ENCODE results near the gene TSPAN18. TPM values are rescaled to one million over a fixed set of nuclear protein-coding genes. Genes with fewer than 3 reads are reported as not detected.

TSPAN18 gene
- total and polyA plus RNA-seq, 2 of the 8 experiments (the other 6 are each of a cell fraction or from before 2014, with no cell fraction given), result 5.2 to 10.2 TPM

- no peak overlapping the region for H3K9ac ChIP-seq (replicated peaks in 1 of 4; ENCODE audit: extremely low read depth in 1 of 4, low read depth in 3 of 4, low read length in 3 of 4)
- H3K14ac ChIP-seq (ENCODE audit: insufficient read length), result no peak overlapping the region
- H2BK120ac ChIP-seq (replicated peaks; ENCODE audit: low read depth, low read length), result no peak overlapping the region
- H2BK15ac ChIP-seq (ENCODE audit: low read length), result 0 out of 2 replicates have a peak overlapping the region, but pooled peaks have one; percentile 67
- H3K23ac ChIP-seq (ENCODE audit: insufficient read length), result no peak overlapping the region
- no peaks in the 10 kb centered on the region for H4K20me1 ChIP-seq (replicated peaks in 1 of 2; ENCODE audit: control insufficient read depth in 1 of 2, insufficient read depth in 2 of 2, low read length in 2 of 2)
- no peak overlapping the region for H3K4me3 ChIP-seq (ENCODE audit: extremely low read depth in 1 of 4, insufficient read depth in 2 of 4, low read depth in 3 of 4, low read length in 4 of 4)
- no peaks in the 10 kb centered on the region for H3K9me3 ChIP-seq (ENCODE audit: insufficient read depth in 2 of 2, low read depth in 1 of 2, low read length in 1 of 2)
- peaks cover 28 to 50% (median 37%) of the 10 kb centered on the region in 4 experiments for H3K4me1 ChIP-seq (replicated peaks in 1 of 4; ENCODE audit: control insufficient read depth in 3 of 4, insufficient read depth in 4 of 4, low read length in 3 of 4)
- no peaks in the 10 kb centered on the region for H3K79me2 ChIP-seq (ENCODE audit: control insufficient read depth in 1 of 2, insufficient read depth in 2 of 2, low read length in 2 of 2)
- no peak overlapping the region for H2AFZ ChIP-seq (ENCODE audit: low read length)
- CTCF ChIA-PET (ENCODE audit: partially characterized antibody), result interaction anchor here (0.7 to 1.8 kb wide), 14 partner anchors 12 to 352 kb away, joined by 3 to 5 read pairs (median 3); partner anchors contain the start of gene TSPAN18
- no peaks in the 10 kb centered on the region for H3K36me3 ChIP-seq (ENCODE audit: control insufficient read depth in 2 of 4, insufficient read depth in 4 of 4, low read length in 3 of 4)
- H2BK5ac ChIP-seq (ENCODE audit: low read depth, low read length), result no peak overlapping the region
- no peaks in the 10 kb centered on the region for H3K27me3 ChIP-seq (replicated peaks in 1 of 4; ENCODE audit: control insufficient read depth in 3 of 4, extremely low read depth in 1 of 4, insufficient read depth in 3 of 4, low read length in 3 of 4)
- H3K27ac ChIP-seq (ENCODE audit: low read depth, low read length), result no peak overlapping the region
- no peak for DNase-seq (ENCODE audit: low read depth in 1 of 2, low spot score in 2 of 2)
- 92% methylated on average over 5 of the region's 5 CpGs; no CpG with 5 or more reads in 1 of the 2 experiments for WGBS, 2 experiments (ENCODE audit: extremely low coverage in 1 of 2, insufficient coverage in 1 of 2, insufficient read length in 1 of 2, insufficient replicate concordance in 2 of 2, low coverage in 1 of 2, low lambda C conversion rate in 2 of 2, missing lambda C conversion rate in 1 of 2)
- H2BK20ac ChIP-seq (ENCODE audit: low read length), result peak overlapping the region; percentile 48; the same call in 1 of the 2 replicates
- POLR2A ChIA-PET (ENCODE audit: partially characterized antibody), result interaction anchor here (1.1 to 1.7 kb wide), 3 partner anchors 14 to 62 kb away, joined by 3 to 7 read pairs (median 4); no protein-coding TSS in a partner anchor
- peak overlapping the region; percentile 48 for H4K91ac ChIP-seq (replicated peaks; ENCODE audit: insufficient read length, low read length)
- no peaks in the 10 kb centered on the region for H3K23me2 ChIP-seq (ENCODE audit: low read depth, low read length)
- no peaks in the 10 kb centered on the region for H3K79me1 ChIP-seq (ENCODE audit: low read depth, low read length)
- H3K4me2 ChIP-seq (ENCODE audit: insufficient read depth in 1 of 2, low read depth in 2 of 2, low read length in 2 of 2), result no peak overlapping the region
- no peak overlapping the region for H4K5ac ChIP-seq (ENCODE audit: insufficient read length, low read depth, low read length)
- H2BK12ac ChIP-seq (ENCODE audit: low read depth, low read length), result peak overlapping the region; percentile 94
- H3K56ac ChIP-seq (replicated peaks; ENCODE audit: insufficient read length, low read depth, low read length), result no peak overlapping the region
- H2AK5ac ChIP-seq (ENCODE audit: low read depth, low read length), result peak overlapping the region; percentile 2; the same call in 1 of the 2 replicates
- H3K4ac ChIP-seq (replicated peaks; ENCODE audit: insufficient read length, low read depth, low read length), result peak overlapping the region; percentile 76
- TF ChIP-seq SIN3A (conservative IDR thresholded peaks at IDR 0.05 in 1 of 2, IDR thresholded peaks at IDR 0.05 in 1 of 2; ENCODE audit: low read depth in 1 of 2, low read length in 2 of 2), result 0 out of 4 replicates have a peak, but pooled peaks of 1 of the 2 experiments have one; percentile 52
- TF ChIP-seq KDM4A (IDR thresholded peaks at IDR 0.05; ENCODE audit: low read depth, low read length, severe bottlenecking), result no peak
- TF ChIP-seq SIX5 (IDR thresholded peaks at IDR 0.05; ENCODE audit: low read depth, low read length), result no peak
- no peak overlapping the region for H4K8ac ChIP-seq (ENCODE audit: extremely low read depth, insufficient read depth, low read length)
- peak; percentile 57 for FAIRE-seq
- no peak overlapping the region for H3K18ac ChIP-seq (ENCODE audit: extremely low read depth, low read length)
Observed at GRCh38 chr11:44860346-44860745, 133.6 kb downstream of the TSPAN18 start.
